Suppressor macrophage treated with lipopolysaccharide for 1 hour (primary cell): Measurements from ENCODE around the gene RPTOR.

Experiments used
- DNase-seq, 3 donors: peaks; one replicate each; pipeline ENCODE4 v3.0.0-alpha.2; 2020 to 2022

RPTOR gene

GRCh38 chr17:80940171-80941123 is 395.8 kb downstream of the RPTOR start:
- DNase-seq: peak in 2 of 3 donors; percentile 10 to 38

GRCh38 chr17:80941171-80941570 is 396.5 kb downstream of the RPTOR start:
- no peak for DNase-seq

GRCh38 chr17:80941743-80942422 is 397.2 kb downstream of the RPTOR start:
- no peak for DNase-seq

- no peak for DNase-seq
Measured at GRCh38 chr17:80942423-80943345, 398.0 kb downstream of the RPTOR start.

- DNase-seq: no peak
Measured at GRCh38 chr17:80943346-80944145, 398.9 kb downstream of the RPTOR start.

- DNase-seq: no peak
Measured at GRCh38 chr17:80944326-80944725, 399.7 kb downstream of the RPTOR start.

- no peak for DNase-seq
Measured at GRCh38 chr17:80945736-80946135, 401.1 kb downstream of the RPTOR start.

GRCh38 chr17:80946449-80946848 is 401.8 kb downstream of the RPTOR start:
- no peak for DNase-seq

GRCh38 chr17:80947200-80947940 is 402.7 kb downstream of the RPTOR start:
- no peak for DNase-seq

GRCh38 chr17:80948019-80948975 is 403.7 kb downstream of the RPTOR start:
- no peak for DNase-seq

- no peak for DNase-seq
Measured at GRCh38 chr17:80948976-80949450, 404.4 kb downstream of the RPTOR start.

GRCh38 chr17:80949451-80950421 is 405.1 kb downstream of the RPTOR start:
- no peak for DNase-seq

- DNase-seq: no peak
Measured at GRCh38 chr17:80950466-80951120, 406.0 kb downstream of the RPTOR start.

GRCh38 chr17:80951121-80952090 is 406.8 kb downstream of the RPTOR start:
- no peak for DNase-seq

- DNase-seq: no peak
Measured at GRCh38 chr17:80952291-80952690, 407.7 kb downstream of the RPTOR start.

GRCh38 chr17:80953471-80954315 is 409.1 kb downstream of the RPTOR start:
- no peak for DNase-seq
